HepG2 (cell line): ENCODE results near the gene SPA17. TPM values are rescaled to one million over a fixed set of nuclear protein-coding genes. Genes with fewer than 3 reads are reported as not detected.

Experiments used
- ATAC-seq: fragments of 200-7000 bp; cut with Tn5 transposase; 3 replicates; pipeline ENCODE4 v1.9.1; 2020; ENCODE audit warnings: mild to moderate bottlenecking, moderate library complexity
- BruUV-seq: library from RNA; stranded (reverse); fragments of 400-500 nt; replicated peaks from 2 replicates; lab custom pipeline; 2021; lab: Mats Ljungman, UMichigan
- CTCF ChIA-PET: fragments of 300-600 bp; formaldehyde crosslinking; extraction: SDS; loops from one replicate; lab custom pipeline; 2021; ENCODE audit warnings: low total read pairs, inconsistent platforms, low intra/inter-chr PET ratio; lab: Yijun Ruan, JAX
- POLR2A ChIA-PET: fragments of 350-600 bp; sonication (Branson Sonifier 250); formaldehyde crosslinking; loops from one replicate; lab custom pipeline; 2020; ENCODE audit warnings: antibody characterized with exemption, inconsistent platforms; lab: Yijun Ruan, JAX
- DNase-seq: peaks from one replicate; pipeline ENCODE4 v3.0.0-alpha.2; 2015; ENCODE audit warnings: low spot score
- FAIRE-seq: peaks from 3 replicates; lab custom pipeline; 2011; peaks lifted over from hg19 to GRCh38; lab: Jason Lieb, UNC
- H2AFZ ChIP-seq: one replicate; pipeline ENCODE4 v1.6.1; 2011; ENCODE audit warnings: low read length, inconsistent platforms
- H3K27ac ChIP-seq: fragments of 300-600 bp; 3 replicates; pipeline ENCODE4 v1.8.0; 2011; ENCODE audit warnings: mixed run types, mild to moderate bottlenecking, mixed read lengths, low read length, inconsistent platforms; ENCODE audit not compliant: insufficient read depth; ENCODE audit errors: extremely low read length
- H3K27me3 ChIP-seq, 2 experiments: fragments of 200-600 bp in 1 of 2; 2 replicates in 1 of 2; 3 replicates in 1 of 2; pipeline versions ENCODE4 v1.6.0 to v1.8.0; 2011; ENCODE audit warnings: low read length in 2 of 2, mild to moderate bottlenecking in 2 of 2, moderate library complexity in 2 of 2, inconsistent platforms in 1 of 2; ENCODE audit not compliant: insufficient read depth in 2 of 2, control insufficient read depth in 1 of 2
- H3K36me3 ChIP-seq, 2 experiments: fragments of 200-600 bp in 1 of 2; replicated peaks in 1 of 2; 2 replicates in 1 of 2; 3 replicates in 1 of 2; pipeline versions ENCODE4 v1.5.1 to v1.8.0; 2011; ENCODE audit warnings: low read length in 2 of 2, inconsistent platforms in 1 of 2; ENCODE audit not compliant: insufficient read depth in 2 of 2, control insufficient read depth in 1 of 2
- H3K4me1 ChIP-seq: 2 replicates; pipeline ENCODE4 v1.5.1; 2012; ENCODE audit warnings: low read length, inconsistent platforms; ENCODE audit not compliant: insufficient read depth
- H3K4me2 ChIP-seq: 2 replicates; pipeline ENCODE4 v1.6.0; 2011; ENCODE audit warnings: low read depth, low read length, inconsistent platforms
- H3K4me3 ChIP-seq, 3 experiments: fragments of 200-600 bp in 1 of 3; sonication (generic), shearing (Covaris generic) in 1 of 3; replicated peaks in 1 of 3; 2 replicates each; pipeline ENCODE4 v1.5.1; 2011 to 2016; ENCODE audit warnings: low read length in 3 of 3, inconsistent platforms in 2 of 3, low read depth in 2 of 3, mild to moderate bottlenecking in 2 of 3, control low read depth in 1 of 3, mixed read lengths in 1 of 3; ENCODE audit not compliant: insufficient read depth in 1 of 3
- H3K79me2 ChIP-seq: one replicate; pipeline ENCODE4 v1.6.1; 2011; ENCODE audit warnings: low read length, inconsistent platforms; ENCODE audit not compliant: insufficient read depth
- H3K9ac ChIP-seq: 2 replicates; pipeline ENCODE4 v1.6.0; 2011; ENCODE audit warnings: mild to moderate bottlenecking, low read depth, low read length, inconsistent platforms; ENCODE audit not compliant: insufficient read depth
- H3K9me3 ChIP-seq: 2 replicates; pipeline ENCODE4 v1.5.1; 2012; ENCODE audit warnings: mild to moderate bottlenecking, low read length
- H4K20me1 ChIP-seq: 2 replicates; pipeline ENCODE4 v1.6.0; 2011; ENCODE audit warnings: inconsistent platforms, mild to moderate bottlenecking, low read length, moderate library complexity; ENCODE audit not compliant: insufficient read depth
- DNMT3B ChIP-seq: conservative IDR thresholded peaks from 2 replicates; pipeline ENCODE4 v1.6.1; 2016; ENCODE audit warnings: missing biosample characterization, control low read depth
- GFI1 ChIP-seq: sonication (generic); formaldehyde crosslinking; IDR thresholded peaks from 2 replicates; pipeline ENCODE4 v1.5.0; 2020; ENCODE audit warnings: missing genetic modification reagents, mild to moderate bottlenecking, borderline replicate concordance
- IRF2 ChIP-seq: IDR thresholded peaks from 2 replicates; pipeline ENCODE4 v1.6.1; 2018; ENCODE audit warnings: missing genetic modification reagents, missing compliant biosample characterization
- ISX ChIP-seq: sonication (generic); formaldehyde crosslinking; conservative IDR thresholded peaks from 2 replicates; pipeline ENCODE4 v1.5.0; 2020; ENCODE audit warnings: missing genetic modification reagents
- MAFK ChIP-seq, 2 experiments: IDR thresholded peaks in 1 of 2; conservative IDR thresholded peaks in 1 of 2; 2 replicates each; pipeline ENCODE4 v1.6.1; 2011; ENCODE audit warnings: improper control_type of control experiment in 2 of 2, low read length in 2 of 2
- PITX1 ChIP-seq: sonication (generic); formaldehyde crosslinking; IDR thresholded peaks from 2 replicates; pipeline ENCODE4 v1.5.1; 2020; ENCODE audit warnings: mild to moderate bottlenecking, missing genetic modification reagents
- PRPF4 ChIP-seq: fragments of 200-400 bp; formaldehyde crosslinking; IDR thresholded peaks from 2 replicates; pipeline ENCODE4 v1.6.1; 2016; ENCODE audit warnings: low read length, low read depth; ENCODE audit not compliant: poor library complexity, severe bottlenecking
- RAD51 ChIP-seq: fragments of 450-650 bp; IDR thresholded peaks from 2 replicates; pipeline ENCODE4 v1.6.1; 2016; ENCODE audit warnings: borderline replicate concordance
- SIX4 ChIP-seq: sonication (generic); formaldehyde crosslinking; IDR thresholded peaks from 2 replicates; pipeline ENCODE4 v1.4.0; 2020; ENCODE audit warnings: missing genetic modification reagents
- SPEN ChIP-seq: sonication (generic); formaldehyde crosslinking; IDR thresholded peaks from 2 replicates; pipeline ENCODE4 v1.5.1; 2020; ENCODE audit warnings: low read depth, mild to moderate bottlenecking, missing genetic modification reagents
- ZNF253 ChIP-seq: sonication (generic); formaldehyde crosslinking; IDR thresholded peaks from 2 replicates; pipeline ENCODE4 v1.8.0; 2022; ENCODE audit warnings: mild to moderate bottlenecking, missing genetic modification reagents, borderline replicate concordance
- ZNF292 ChIP-seq: sonication (generic); formaldehyde crosslinking; IDR thresholded peaks from 2 replicates; pipeline ENCODE4 v1.8.1; 2022; ENCODE audit warnings: mild to moderate bottlenecking, low read depth, missing genetic modification reagents, borderline replicate concordance
- ZNF670 ChIP-seq: sonication (generic); formaldehyde crosslinking; IDR thresholded peaks from 2 replicates; pipeline ENCODE4 v1.8.0; 2022; ENCODE audit warnings: mild to moderate bottlenecking, missing genetic modification reagents, borderline replicate concordance
- ZNF780A ChIP-seq: sonication (generic); formaldehyde crosslinking; IDR thresholded peaks from 2 replicates; pipeline ENCODE4 v1.8.0; 2022; ENCODE audit warnings: mild to moderate bottlenecking, missing genetic modification reagents, moderate library complexity
- WGBS: methylation state at CpG from one replicate; pipeline ENCODE4 v1.1.6; 2017; ENCODE audit warnings: low lambda C conversion rate; 5-methylcytosine and 5-hydroxymethylcytosine counted together
- in situ Hi-C: cut with HindIII; loops from 2 replicates; pipeline ENCODE4 v1.10.0; 2017; ENCODE audit warnings: low pct_unique_long_range_greater_than_20kb; ENCODE audit not compliant: extremely low pct_ligation_motif_present
- intact Hi-C: fragments of 100-400 bp; cut with micrococcal nuclease; formaldehyde crosslinking; loops from one replicate; pipeline ENCODE4 v1.10.0; 2022; ENCODE audit not compliant: unreplicated experiment
- polyA plus RNA-seq, 8 experiments: library from polyadenylated mRNA; depleted of rRNA in 3 of 8; stranded (reverse) in 7 of 8; unstranded in 1 of 8; fragments of >200 nt; fragmentation: Illumina TruSeq in 4 of 8; extraction: Trizol in 4 of 8; gene quantifications; 2 replicates each; pipeline versions ENCODE4 v1.2.1 to v1.2.3, GENCODE V29; 2011 to 2016; ENCODE audit warnings: low read depth in 4 of 8, missing spikeins in 1 of 8, mixed read lengths in 1 of 8; ENCODE audit not compliant: insufficient read depth in 1 of 8
- total RNA-seq, 5 experiments: library from RNA; depleted of rRNA; stranded (reverse); fragments of >200 nt; fragmentation: Illumina TruSeq; extraction: Trizol; gene quantifications; 2 replicates each; pipeline ENCODE4 v1.2.3, GENCODE V29; 2016; ENCODE audit warnings: low read depth in 1 of 5
- TF ChIP-seq, protein P1 (sequence below): sonication (generic); formaldehyde crosslinking; IDR thresholded peaks from 2 replicates; pipeline ENCODE4 v1.8.1; 2022; ENCODE audit warnings: mild to moderate bottlenecking, missing genetic modification reagents
- TF ChIP-seq, protein P2 (sequence below): sonication (generic); formaldehyde crosslinking; IDR thresholded peaks from 2 replicates; pipeline ENCODE4 v1.4.0; 2020; ENCODE audit warnings: mild to moderate bottlenecking, missing genetic modification reagents

SPA17 gene
- total and polyA plus RNA-seq, 2 of the 13 experiments (the other 11 are each of a cell fraction or from before 2014, with no cell fraction given), result 4.4 to 8.4 TPM

DNA sequence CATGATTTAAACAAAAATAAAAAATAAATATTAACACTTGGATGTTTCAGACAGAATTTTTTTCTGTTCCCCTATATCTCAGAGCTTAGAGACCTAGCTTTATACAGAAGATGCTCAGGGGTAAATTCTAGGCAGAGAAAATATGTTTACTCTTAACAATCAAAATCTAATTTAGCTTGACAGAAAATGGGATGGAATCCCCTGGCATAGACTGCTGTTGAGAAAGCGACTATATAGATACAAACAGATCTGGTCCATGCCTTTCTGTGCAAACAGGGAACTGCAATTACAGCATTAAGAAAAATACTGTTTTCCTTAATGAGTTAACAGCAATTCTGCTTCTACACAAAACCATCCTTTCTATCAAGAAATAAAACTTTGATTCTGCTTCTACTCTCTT lies 14.7 kb upstream of the SPA17 start:
- H4K20me1 ChIP-seq, result no peaks in the 10 kb centered on the region
- no peak overlapping the region for H2AFZ ChIP-seq
- no peak overlapping the region for H3K4me2 ChIP-seq
- H3K79me2 ChIP-seq, result no peaks in the 10 kb centered on the region
- in situ Hi-C loops (no loop called here), intact Hi-C loops (no loop called here)
- H3K27me3 ChIP-seq, result no peaks in the 10 kb centered on the region
- no peak for TF ChIP-seq PRPF4
- TF ChIP-seq DNMT3B (CRISPR knock-in tag), result no peak
- TF ChIP-seq, protein P1, sequence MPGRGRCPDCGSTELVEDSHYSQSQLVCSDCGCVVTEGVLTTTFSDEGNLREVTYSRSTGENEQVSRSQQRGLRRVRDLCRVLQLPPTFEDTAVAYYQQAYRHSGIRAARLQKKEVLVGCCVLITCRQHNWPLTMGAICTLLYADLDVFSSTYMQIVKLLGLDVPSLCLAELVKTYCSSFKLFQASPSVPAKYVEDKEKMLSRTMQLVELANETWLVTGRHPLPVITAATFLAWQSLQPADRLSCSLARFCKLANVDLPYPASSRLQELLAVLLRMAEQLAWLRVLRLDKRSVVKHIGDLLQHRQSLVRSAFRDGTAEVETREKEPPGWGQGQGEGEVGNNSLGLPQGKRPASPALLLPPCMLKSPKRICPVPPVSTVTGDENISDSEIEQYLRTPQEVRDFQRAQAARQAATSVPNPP (CRISPR knock-in tag), result no peak
- TF ChIP-seq ZNF780A (CRISPR knock-in tag), result no peak
- no peak for TF ChIP-seq SPEN (CRISPR knock-in tag)
- TF ChIP-seq SIX4, result no peak
- TF ChIP-seq, protein P2, sequence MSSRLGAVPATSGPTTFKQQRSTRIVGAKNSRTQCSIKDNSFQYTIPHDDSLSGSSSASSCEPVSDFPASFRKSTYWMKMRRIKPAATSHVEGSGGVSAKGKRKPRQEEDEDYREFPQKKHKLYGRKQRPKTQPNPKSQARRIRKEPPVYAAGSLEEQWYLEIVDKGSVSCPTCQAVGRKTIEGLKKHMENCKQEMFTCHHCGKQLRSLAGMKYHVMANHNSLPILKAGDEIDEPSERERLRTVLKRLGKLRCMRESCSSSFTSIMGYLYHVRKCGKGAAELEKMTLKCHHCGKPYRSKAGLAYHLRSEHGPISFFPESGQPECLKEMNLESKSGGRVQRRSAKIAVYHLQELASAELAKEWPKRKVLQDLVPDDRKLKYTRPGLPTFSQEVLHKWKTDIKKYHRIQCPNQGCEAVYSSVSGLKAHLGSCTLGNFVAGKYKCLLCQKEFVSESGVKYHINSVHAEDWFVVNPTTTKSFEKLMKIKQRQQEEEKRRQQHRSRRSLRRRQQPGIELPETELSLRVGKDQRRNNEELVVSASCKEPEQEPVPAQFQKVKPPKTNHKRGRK (CRISPR knock-in tag), result no peak
- TF ChIP-seq ZNF253 (CRISPR knock-in tag), result no peak
- TF ChIP-seq ZNF670, result no peak
- no peak for TF ChIP-seq GFI1 (CRISPR knock-in tag)
- no peak for TF ChIP-seq RAD51
- TF ChIP-seq IRF2 (CRISPR knock-in tag), result no peak
- no peak for TF ChIP-seq ISX (CRISPR knock-in tag)
- no peak for TF ChIP-seq ZNF292 (CRISPR knock-in tag)
- TF ChIP-seq PITX1 (CRISPR knock-in tag), result no peak
- TF ChIP-seq MAFK (conservative IDR thresholded peaks at IDR 0.05 in 1 of 2, IDR thresholded peaks at IDR 0.05 in 1 of 2; ENCODE audit: low read length in 2 of 2), result no peak
- no peaks in the 10 kb centered on the region for H3K4me1 ChIP-seq
- H3K36me3 ChIP-seq, result no peaks in the 10 kb centered on the region
- no peak overlapping the region for H3K9ac ChIP-seq
- ATAC-seq, result no peak
- no TSS peak for BruUV-seq
- FAIRE-seq, result no peak
- WGBS, result 100% methylated on average over 1 of the region's 1 CpG
- H3K27ac ChIP-seq, result no peak overlapping the region
- CTCF ChIA-PET, result no interaction called here
- no peak overlapping the region for H3K4me3 ChIP-seq
- no peak for DNase-seq
- H3K9me3 ChIP-seq, result no peaks in the 10 kb centered on the region
- POLR2A ChIA-PET, result no interaction called here
